Mesenchymal stem cell (in vitro differentiated cells and primary cell): ENCODE measurements around the gene SH3PXD2A.
A peak's percentile ranks its signal among the peaks of the same experiment; 100 is the strongest.

ENCODE experiments used
- DNase-seq: peaks from one replicate; pipeline ENCODE4 v3.0.0-alpha.2; 2013
- H2AFZ ChIP-seq: one replicate; pipeline ENCODE4 v1.6.1; 2013; ENCODE audit warnings: low read depth, mild to moderate bottlenecking, control low read depth, inconsistent platforms, low read length, moderate library complexity
- H2AK5ac ChIP-seq: 2 replicates; pipeline ENCODE4 v1.6.1; 2013; ENCODE audit warnings: low read length, moderate library complexity, mild to moderate bottlenecking, inconsistent platforms; ENCODE audit not compliant: severe bottlenecking
- H2BK120ac ChIP-seq: one replicate; pipeline ENCODE4 v1.6.1; 2013; ENCODE audit warnings: low read depth, mild to moderate bottlenecking, inconsistent platforms, low read length, moderate library complexity
- H2BK12ac ChIP-seq, 2 experiments: one replicate each; pipeline ENCODE4 v1.6.1; 2013; ENCODE audit warnings: inconsistent platforms in 2 of 2, low read length in 2 of 2, mild to moderate bottlenecking in 2 of 2, moderate library complexity in 2 of 2, control low read depth in 1 of 2
- H2BK15ac ChIP-seq: one replicate; pipeline ENCODE4 v1.6.1; 2013; ENCODE audit warnings: mild to moderate bottlenecking, low read depth, inconsistent platforms; ENCODE audit not compliant: poor library complexity, severe bottlenecking
- H2BK5ac ChIP-seq: 2 replicates; pipeline ENCODE4 v1.6.1; 2013; ENCODE audit warnings: low read depth, mild to moderate bottlenecking, low read length, control low read depth, inconsistent platforms; ENCODE audit not compliant: poor library complexity, severe bottlenecking
- H3K14ac ChIP-seq, 2 experiments: one replicate each; pipeline ENCODE4 v1.6.1; 2013; ENCODE audit warnings: inconsistent platforms in 2 of 2, low read length in 2 of 2, control low read depth in 1 of 2, mild to moderate bottlenecking in 1 of 2, moderate library complexity in 1 of 2
- H3K18ac ChIP-seq, 2 experiments: one replicate each; pipeline ENCODE4 v1.6.1; 2013; ENCODE audit warnings: inconsistent platforms in 2 of 2, low read length in 2 of 2, control low read depth in 1 of 2, low read depth in 1 of 2, mild to moderate bottlenecking in 1 of 2
- H3K23ac ChIP-seq, 2 experiments: one replicate each; pipeline ENCODE4 v1.6.1; 2013; ENCODE audit warnings: inconsistent platforms in 2 of 2, low read length in 2 of 2, mild to moderate bottlenecking in 2 of 2, moderate library complexity in 2 of 2, control low read depth in 1 of 2
- H3K27ac ChIP-seq: 2 replicates; pipeline ENCODE4 v1.5.1; 2013; ENCODE audit warnings: mild to moderate bottlenecking, moderate library complexity, low read length, control low read depth, inconsistent platforms; ENCODE audit not compliant: poor library complexity, severe bottlenecking
- H3K27me3 ChIP-seq, 2 experiments: 2 replicates each; pipeline versions ENCODE4 v1.6.1 to v1.7.0; 2013; ENCODE audit warnings: low read length in 2 of 2, mild to moderate bottlenecking in 2 of 2, moderate library complexity in 2 of 2, control low read depth in 1 of 2, inconsistent platforms in 1 of 2; ENCODE audit not compliant: control insufficient read depth in 1 of 2, insufficient read depth in 1 of 2
- H3K36me3 ChIP-seq, 2 experiments: 2 replicates each; pipeline versions ENCODE4 v1.6.1 to v1.7.0; 2013; ENCODE audit warnings: low read length in 2 of 2, control low read depth in 1 of 2, inconsistent platforms in 1 of 2, low read depth in 1 of 2, mild to moderate bottlenecking in 1 of 2; ENCODE audit not compliant: insufficient read depth in 2 of 2, control insufficient read depth in 1 of 2
- H3K4ac ChIP-seq, 2 experiments: one replicate each; pipeline ENCODE4 v1.6.1; 2013; ENCODE audit warnings: inconsistent platforms in 2 of 2, low read length in 2 of 2, mild to moderate bottlenecking in 2 of 2, moderate library complexity in 2 of 2, control low read depth in 1 of 2, low read depth in 1 of 2
- H3K4me1 ChIP-seq: 2 replicates; pipeline ENCODE4 v1.6.1; 2013; ENCODE audit warnings: low read depth, low read length, control low read depth; ENCODE audit not compliant: control insufficient read depth, insufficient read depth
- H3K4me2 ChIP-seq: 2 replicates; pipeline ENCODE4 v1.6.1; 2013; ENCODE audit warnings: low read length, mild to moderate bottlenecking, inconsistent platforms; ENCODE audit not compliant: poor library complexity, severe bottlenecking
- H3K4me3 ChIP-seq, 2 experiments: 2 replicates each; pipeline versions ENCODE4 v1.5.1 to v1.7.0; 2013; ENCODE audit warnings: low read length in 2 of 2, mild to moderate bottlenecking in 2 of 2, control low read depth in 1 of 2, low read depth in 1 of 2; ENCODE audit not compliant: insufficient read depth in 1 of 2
- H3K79me1 ChIP-seq: replicated peaks from 2 replicates; pipeline ENCODE4 v1.6.1; 2013; ENCODE audit warnings: mild to moderate bottlenecking, control low read depth, low read length, inconsistent platforms; ENCODE audit not compliant: poor library complexity, severe bottlenecking
- H3K9ac ChIP-seq: 2 replicates; pipeline ENCODE4 v1.7.0; 2013; ENCODE audit warnings: mild to moderate bottlenecking, low read length, moderate library complexity
- H3K9me3 ChIP-seq: 2 replicates; pipeline ENCODE4 v1.7.0; 2013; ENCODE audit warnings: mild to moderate bottlenecking, low read length; ENCODE audit not compliant: control insufficient read depth
- H4K8ac ChIP-seq: one replicate; pipeline ENCODE4 v1.6.1; 2013; ENCODE audit warnings: inconsistent platforms, mild to moderate bottlenecking, low read length, moderate library complexity
- H4K91ac ChIP-seq: one replicate; pipeline ENCODE4 v1.6.1; 2013; ENCODE audit warnings: mild to moderate bottlenecking, low read length, inconsistent platforms
- WGBS: methylation state at CpG from one replicate; pipeline ENCODE4 v1.1.7; 2013; ENCODE audit warnings: mixed read lengths; 5-methylcytosine and 5-hydroxymethylcytosine counted together

Gene SH3PXD2A

GRCh38 chr10:103834436-103835095 lies 20.8 kb downstream of the SH3PXD2A start:
- no peak overlapping the region for H3K4me3 ChIP-seq
- H3K4ac ChIP-seq = peak overlapping the region in 1 of 2 experiments; percentile 0
- 64% methylated on average over 5 of the region's 5 CpGs for WGBS
- H2BK12ac ChIP-seq = peak overlapping the region; percentile 19 to 75
- peak overlapping the region; percentile 54 to 88 for H3K18ac ChIP-seq
- no peak overlapping the region for H2BK5ac ChIP-seq
- peak overlapping the region; percentile 76 for H4K8ac ChIP-seq
- peak overlapping the region; percentile 84 for H2BK120ac ChIP-seq
- no peak overlapping the region for H3K14ac ChIP-seq
- no peak overlapping the region for H2AK5ac ChIP-seq
- no peak overlapping the region for H2BK15ac ChIP-seq
- H3K27me3 ChIP-seq = peaks cover 0 to 8% of the 10 kb centered on the region in 2 experiments
- no peak overlapping the region for H2AFZ ChIP-seq
- no peak overlapping the region for H3K23ac ChIP-seq
- no peak overlapping the region for H3K9ac ChIP-seq
- H3K4me2 ChIP-seq = no peak overlapping the region
- no peak for DNase-seq
- H3K36me3 ChIP-seq = no peaks in the 10 kb centered on the region
- H4K91ac ChIP-seq = peak overlapping the region; percentile 83
- no peaks in the 10 kb centered on the region for H3K4me1 ChIP-seq
- H3K79me1 ChIP-seq = peaks cover 3% of the 10 kb centered on the region
- H3K9me3 ChIP-seq = no peaks in the 10 kb centered on the region
- no peak overlapping the region for H3K27ac ChIP-seq

- Histone ChIP-seq H4K91ac (peak overlapping the region; percentile 83), H3K9me3 (no peaks in the 10 kb centered on the region), H2BK120ac (peak overlapping the region; percentile 84), H2BK5ac (no peak overlapping the region), H2AK5ac (no peak overlapping the region), H3K27ac (no peak overlapping the region), H3K4me2 (no peak overlapping the region), H4K8ac (peak overlapping the region; percentile 76), H3K14ac (no peak overlapping the region), H3K36me3 (no peaks in the 10 kb centered on the region), H3K4me3 (no peak overlapping the region), H3K9ac (peak overlapping the region; percentile 25), H3K23ac (no peak overlapping the region), H3K18ac (peak overlapping the region; percentile 54 to 88), H3K27me3 (peaks cover 0 to 5% of the 10 kb centered on the region in 2 experiments), H3K79me1 (peaks cover 3% of the 10 kb centered on the region), H2BK12ac (peak overlapping the region; percentile 19 to 75), H2AFZ (no peak overlapping the region), H3K4me1 (no peaks in the 10 kb centered on the region), H2BK15ac (no peak overlapping the region), H3K4ac (peak overlapping the region in 1 of 2 experiments; percentile 0)
- 23% methylated on average over 5 of the region's 5 CpGs for WGBS
- DNase-seq = peak; percentile 68
These were observed 21.5 kb downstream of the SH3PXD2A start for GRCh38 chr10:103833731-103834365.

DNA sequence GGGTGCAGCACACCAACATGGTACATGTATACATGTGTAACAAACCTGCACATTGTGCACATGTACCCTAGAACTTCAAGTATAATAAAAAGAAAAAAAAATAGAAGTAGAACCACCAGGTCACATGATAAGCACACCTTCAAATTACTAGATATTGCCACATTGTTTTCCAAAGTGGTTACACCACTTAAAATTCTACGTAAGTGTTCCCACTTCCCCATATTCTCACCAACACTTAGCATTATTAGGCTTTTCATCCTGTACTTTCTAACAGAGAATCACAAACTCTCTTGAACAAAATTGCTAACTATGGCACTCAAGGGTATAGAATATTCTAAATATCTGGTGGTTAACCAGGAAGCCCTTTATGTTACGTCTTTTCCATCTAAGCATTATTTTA lies 22.6 kb downstream of the SH3PXD2A start:
- Histone ChIP-seq H4K91ac (no peak overlapping the region), H3K23ac (no peak overlapping the region), H3K36me3 (no peaks in the 10 kb centered on the region), H3K27me3 (peaks cover 0 to 4% of the 10 kb centered on the region in 2 experiments), H2BK120ac (no peak overlapping the region), H3K4ac (no peak overlapping the region), H3K9me3 (no peaks in the 10 kb centered on the region), H2AFZ (no peak overlapping the region), H3K9ac (no peak overlapping the region), H2BK12ac (no peak overlapping the region), H4K8ac (no peak overlapping the region), H3K79me1 (peaks cover 3% of the 10 kb centered on the region), H2BK15ac (no peak overlapping the region), H2AK5ac (no peak overlapping the region), H3K4me2 (no peak overlapping the region), H2BK5ac (no peak overlapping the region), H3K4me1 (peaks cover 6% of the 10 kb centered on the region), H3K18ac (no peak overlapping the region), H3K4me3 (no peak overlapping the region), H3K14ac (no peak overlapping the region), H3K27ac (no peak overlapping the region)
- 100% methylated on average over 1 of the region's 2 CpGs for whole genome bisulfite sequencing
- DNase-seq = no peak

GRCh38 chr10:103829838-103830465 lies 25.4 kb downstream of the SH3PXD2A start:
- Histone ChIP-seq H2BK120ac (no peak overlapping the region), H2BK5ac (no peak overlapping the region), H4K91ac (no peak overlapping the region), H3K4ac (no peak overlapping the region), H3K9ac (no peak overlapping the region), H4K8ac (no peak overlapping the region), H3K4me1 (peaks cover 6% of the 10 kb centered on the region), H3K79me1 (peaks cover 2% of the 10 kb centered on the region), H2AK5ac (no peak overlapping the region), H3K23ac (no peak overlapping the region), H3K9me3 (no peaks in the 10 kb centered on the region), H3K18ac (no peak overlapping the region), H3K14ac (no peak overlapping the region), H2BK15ac (no peak overlapping the region), H3K4me3 (no peak overlapping the region), H3K36me3 (no peaks in the 10 kb centered on the region), H2AFZ (no peak overlapping the region), H3K27me3 (peaks cover 0 to 4% of the 10 kb centered on the region in 2 experiments), H2BK12ac (no peak overlapping the region), H3K27ac (no peak overlapping the region), H3K4me2 (no peak overlapping the region)
- no peak for DNase-seq
- 76% methylated on average over 5 of the region's 5 CpGs for WGBS
